ENCODE results near the gene PCDHGA6.

- TF ChIP-seq CTCF (IDR thresholded peaks at IDR 0.05) = peak; percentile 39; the same call in 1 of the 2 replicates
- TF ChIP-seq SIN3A (IDR thresholded peaks at IDR 0.05; ENCODE audit: borderline replicate concordance, low read depth, low read length) = no peak
- TF ChIP-seq TEAD4 (IDR thresholded peaks at IDR 0.05; ENCODE audit: borderline replicate concordance, insufficient read depth) = no peak
- no peak for TF ChIP-seq FOXM1 (IDR thresholded peaks at IDR 0.05; ENCODE audit: low read depth)
- TF ChIP-seq REST (IDR thresholded peaks at IDR 0.05; ENCODE audit: low read depth, low read length) = no peak
- no peak for TF ChIP-seq NRF1 (IDR thresholded peaks at IDR 0.05; ENCODE audit: low read depth, low read length)
- no peak for TF ChIP-seq MAX (IDR thresholded peaks at IDR 0.05; ENCODE audit: low read depth)
- TF ChIP-seq EZH2phosphoT487 (IDR thresholded peaks at IDR 0.05; ENCODE audit: borderline replicate concordance, low read depth) = no peak
- no peak for TF ChIP-seq EP300 (IDR thresholded peaks at IDR 0.05; ENCODE audit: borderline replicate concordance in 1 of 2, low read depth in 1 of 2, low read length in 1 of 2)
- no peak for TF ChIP-seq TAF1 (IDR thresholded peaks at IDR 0.05; ENCODE audit: borderline replicate concordance, low read depth, low read length)
Observed at GRCh38 chr5:141402553-141403243, 29.0 kb downstream of the PCDHGA6 start, which contains the start of gene PCDHGA9.
